Spleen (tissue), 11 donors: ENCODE results near the gene SOD1. TPM values are rescaled to one million over a fixed set of nuclear protein-coding genes. Genes with fewer than 3 reads are reported as not detected.
"Not testable (repeated sequence)": the region's sequence is repeated elsewhere in the genome, so short reads cannot be mapped to it uniquely, and the experiment has no call there.

ENCODE experiments used
- DNase-seq: peaks from one replicate; pipeline ENCODE4 v3.0.0-alpha.2; 2020
- H3K27ac ChIP-seq, 8 donors: fragments of 200-600 bp; sonication (generic) in 7 of 8; 1 replicate in 4 of 8; 2 replicates in 4 of 8; pipeline versions ENCODE4 v1.5.0 to v1.8.0; 2016 to 2021; ENCODE audit warnings: inconsistent platforms in 4 of 8, mild to moderate bottlenecking in 4 of 8, moderate library complexity in 1 of 8
- H3K27me3 ChIP-seq, 7 donors: fragments of 200-600 bp; sonication (generic) in 6 of 7; replicated peaks in 1 of 7; 1 replicate in 4 of 7; 2 replicates in 3 of 7; pipeline versions ENCODE4 v1.5.0 to v1.8.0; 2016 to 2021; ENCODE audit warnings: inconsistent platforms in 3 of 7, mild to moderate bottlenecking in 1 of 7
- H3K36me3 ChIP-seq, 6 donors: fragments of 200-600 bp; sonication (generic) in 5 of 6; 1 replicate in 4 of 6; 2 replicates in 2 of 6; pipeline versions ENCODE4 v1.5.0 to v1.8.0; 2016 to 2021; ENCODE audit warnings: inconsistent platforms in 2 of 6
- H3K4me1 ChIP-seq, 6 donors: fragments of 200-600 bp; sonication (generic) in 5 of 6; 1 replicate in 3 of 6; 2 replicates in 3 of 6; pipeline versions ENCODE4 v1.5.0 to v1.8.0; 2016 to 2021; ENCODE audit warnings: inconsistent platforms in 3 of 6
- H3K4me3 ChIP-seq, 8 donors: fragments of 200-600 bp; sonication (generic) in 7 of 8; 1 replicate in 4 of 8; 2 replicates in 4 of 8; pipeline versions ENCODE4 v1.5.0 to v1.8.0; 2016 to 2021; ENCODE audit warnings: inconsistent platforms in 4 of 8, mild to moderate bottlenecking in 4 of 8, moderate library complexity in 2 of 8
- H3K9me3 ChIP-seq, 8 donors: fragments of 200-600 bp; sonication (generic) in 7 of 8; 1 replicate in 4 of 8; 2 replicates in 4 of 8; pipeline versions ENCODE4 v1.5.0 to v1.8.0; 2016 to 2021; ENCODE audit warnings: inconsistent platforms in 4 of 8
- CTCF ChIP-seq, 11 experiments: fragments of 200-600 bp in 7 of 11; fragments of 450-650 bp in 4 of 11; sonication (generic) in 4 of 11; IDR thresholded peaks in 8 of 11; conservative IDR thresholded peaks in 3 of 11; 1 replicate in 7 of 11; 2 replicates in 4 of 11; pipeline versions ENCODE4 v1.4.0 to v1.8.0; 2016 to 2021; ENCODE audit warnings: antibody characterized with exemption in 11 of 11, inconsistent platforms in 4 of 11, mild to moderate bottlenecking in 1 of 11
- POLR2A ChIP-seq, 3 donors: fragments of 450-650 bp; IDR thresholded peaks; one replicate each; pipeline ENCODE4 v1.5.1; 2017; ENCODE audit warnings: antibody characterized with exemption in 3 of 3, mild to moderate bottlenecking in 1 of 3
- POLR2AphosphoS5 ChIP-seq, 3 donors: sonication (generic); formaldehyde crosslinking; IDR thresholded peaks; one replicate each; pipeline ENCODE4 v1.5.1; 2017; ENCODE audit warnings: antibody characterized with exemption in 3 of 3
- WGBS, 5 donors: extraction: QIAGEN DNeasy Blood & Tissue Kit in 3 of 5; methylation state at CpG; one replicate each; pipeline versions ENCODE4 v1.1.5 to v1.1.7; 2013 to 2018; 5-methylcytosine and 5-hydroxymethylcytosine counted together
- intact Hi-C: fragments of 100-400 bp; cut with DNase I; formaldehyde crosslinking; loops from one replicate; pipeline ENCODE4 v1.15.0; 2023; ENCODE audit warnings: low total_unique reads
- polyA plus RNA-seq, 3 donors: library from polyadenylated mRNA; stranded (reverse); fragments of 200-250 nt; gene quantifications; one replicate each; pipeline ENCODE4 v1.2.1, GENCODE V29; 2013
- total RNA-seq, 7 donors: library from RNA; depleted of rRNA in 3 of 7; stranded (reverse); fragments of >200 nt in 3 of 7; fragmentation: NEBNext Ultra II Directional in 4 of 7; extraction: Animal tissue kit (Norgen Biotek cat#: 25700) in 4 of 7; gene quantifications; one replicate each; pipeline versions ENCODE4 v1.1.0 to v1.2.1, GENCODE V29; 2016 to 2021
- donor health status: healthy with polysubstance abuse.
- donor health status: DM: no; HTN: no; CAD: no; lungs with moderate emphysema.
- donor health status: DM: no; HTN: no; CAD: no.
- donor health status: Bipolar disorder and iron deficiency.
- donor health status: healthy.
- donor health status: DM: no; HTN: no; CAD: no.
- donor health status: DM: yes; HTN: yes; CAD: no.

Gene SOD1
- total and polyA plus RNA-seq, 10 donors: 81.9 to 255 (median 128) TPM

DNA sequence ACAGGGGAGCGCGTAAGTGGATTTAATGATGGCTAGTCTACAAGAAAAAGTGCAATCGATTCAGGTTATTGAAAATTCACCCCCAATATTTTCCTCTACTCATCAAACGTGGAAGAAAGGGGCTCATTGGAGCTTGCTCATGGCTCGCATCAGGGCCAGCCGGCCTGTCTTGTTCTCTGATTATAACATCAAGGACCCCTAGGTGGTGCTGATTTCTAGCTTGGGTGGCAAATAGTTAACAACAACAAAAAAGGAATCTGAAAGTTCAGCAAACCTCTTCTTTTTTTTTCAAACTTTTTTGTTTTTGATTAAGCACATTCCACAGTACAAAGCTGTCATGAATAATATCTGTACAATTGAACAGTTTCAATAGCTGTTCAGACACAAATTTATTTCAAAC lies 35.8 kb upstream of the SOD1 start:
- WGBS, 5 donors: 81 to 89% (median 85%) methylated on average over 6 of the region's 6 CpGs
- Histone ChIP-seq H3K9me3 (peaks cover 0 to 11% (median 0%) of the 10 kb centered on the region in 8 donors), H3K27me3 (no peaks in the 10 kb centered on the region), H3K4me1 (no peaks in the 10 kb centered on the region), H3K27ac (no peak overlapping the region), H3K36me3 (no peaks in the 10 kb centered on the region), H3K4me3 (no peak overlapping the region)
- intact Hi-C loops: no loop called here
- no peak for TF ChIP-seq POLR2AphosphoS5 (IDR thresholded peaks at IDR 0.05)
- no peak for TF ChIP-seq POLR2A (IDR thresholded peaks at IDR 0.05)
- TF ChIP-seq CTCF (IDR thresholded peaks at IDR 0.05 in 8 of 11, conservative IDR thresholded peaks at IDR 0.05 in 3 of 11): no peak
- no peak for DNase-seq

GRCh38 chr21:31624181-31624580 lies 35.3 kb upstream of the SOD1 start:
- DNase-seq: no peak
- no peak for TF ChIP-seq POLR2AphosphoS5 (IDR thresholded peaks at IDR 0.05)
- no peak for TF ChIP-seq CTCF (IDR thresholded peaks at IDR 0.05 in 8 of 11, conservative IDR thresholded peaks at IDR 0.05 in 3 of 11)
- no peak for TF ChIP-seq POLR2A (IDR thresholded peaks at IDR 0.05)
- 77 to 94% (median 86%) methylated on average over 3 of the region's 3 CpGs for WGBS, 5 donors
- intact Hi-C loops: no loop called here
- Histone ChIP-seq H3K27ac (no peak overlapping the region), H3K4me1 (no peaks in the 10 kb centered on the region), H3K9me3 (peaks cover 0 to 6% (median 0%) of the 10 kb centered on the region in 8 donors), H3K36me3 (no peaks in the 10 kb centered on the region), H3K4me3 (no peak overlapping the region), H3K27me3 (no peaks in the 10 kb centered on the region)

DNA sequence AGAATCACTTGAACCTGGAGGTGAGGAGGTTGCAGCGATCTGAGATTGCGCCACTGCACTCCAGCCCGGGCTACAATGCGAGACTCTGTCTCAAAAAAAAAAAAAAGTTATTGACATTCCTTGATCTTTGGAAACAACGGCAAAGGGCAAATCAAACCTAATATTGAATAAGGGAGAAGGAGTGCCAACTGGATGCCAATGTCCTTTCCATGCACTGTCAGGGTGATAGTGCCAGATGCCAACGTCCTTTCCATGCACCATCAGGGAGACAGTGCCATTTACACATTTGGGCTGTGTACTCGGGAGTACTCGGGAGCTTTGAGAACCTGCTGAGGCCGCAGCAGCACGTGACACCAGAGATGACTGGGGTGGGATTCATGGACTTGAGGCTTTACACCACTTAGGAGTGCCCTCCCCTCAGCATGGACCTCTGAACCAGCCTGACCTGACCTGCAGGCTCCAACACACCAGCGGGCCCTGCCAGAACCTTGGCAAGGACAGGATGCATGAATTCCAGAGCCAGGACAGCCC lies 34.5 kb upstream of the SOD1 start:
- Histone ChIP-seq H3K27me3 (no peaks in the 10 kb centered on the region), H3K27ac (no peak overlapping the region), H3K9me3 (no peaks in the 10 kb centered on the region), H3K4me1 (no peaks in the 10 kb centered on the region), H3K4me3 (no peak overlapping the region), H3K36me3 (no peaks in the 10 kb centered on the region)
- no peak for DNase-seq
- 83 to 90% (median 86%) methylated on average over 9 to 11 of the region's 11 CpGs for WGBS, 5 donors
- TF ChIP-seq CTCF (IDR thresholded peaks at IDR 0.05 in 8 of 11, conservative IDR thresholded peaks at IDR 0.05 in 3 of 11): no peak
- no peak for TF ChIP-seq POLR2A (IDR thresholded peaks at IDR 0.05)
- peak in 1 of 3 donors; percentile 15 for TF ChIP-seq POLR2AphosphoS5 (IDR thresholded peaks at IDR 0.05)
- intact Hi-C loops: no loop called here

GRCh38 chr21:31629972-31630711 lies 29.4 kb upstream of the SOD1 start:
- 78 to 90% (median 83%) methylated on average over 8 of the region's 8 CpGs for WGBS, 5 donors
- no peak overlapping the region for H3K27ac ChIP-seq
- DNase-seq: no peak

DNA sequence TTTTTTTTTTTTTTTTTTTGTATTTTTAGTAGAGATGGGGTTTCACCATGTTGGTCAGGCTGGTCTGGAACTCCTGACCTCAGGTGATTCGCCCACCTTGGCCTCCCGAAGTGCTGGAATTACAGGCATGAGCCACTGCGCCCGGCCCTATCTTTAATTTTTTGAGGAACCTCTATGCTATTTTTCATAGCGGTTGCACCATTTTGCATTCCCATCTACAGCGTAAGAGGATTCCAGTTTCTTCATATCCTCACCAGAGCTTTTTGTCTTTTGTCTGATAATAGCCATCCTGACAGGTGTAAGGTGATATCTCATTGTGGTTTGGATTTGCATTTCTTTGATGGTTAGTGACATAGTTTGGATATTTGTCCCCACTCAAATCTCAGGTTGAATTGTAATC lies 27.6 kb upstream of the SOD1 start:
- DNase-seq, H3K9me3 ChIP-seq, H3K4me1 ChIP-seq, H3K27ac ChIP-seq, H3K4me3 ChIP-seq, H3K36me3 ChIP-seq, intact Hi-C loops, H3K27me3 ChIP-seq: not testable (repeated sequence)
- 95 to 98% (median 97%) methylated on average over 6 of the region's 6 CpGs for WGBS, 5 donors

More at GRCh38 chr21:31629972-31630711, 29.4 kb upstream of the SOD1 start:
- H3K36me3 ChIP-seq: no peaks in the 10 kb centered on the region
- intact Hi-C loops: no loop called here
- no peaks in the 10 kb centered on the region for H3K27me3 ChIP-seq
- H3K4me1 ChIP-seq: no peaks in the 10 kb centered on the region
- no peaks in the 10 kb centered on the region for H3K9me3 ChIP-seq
- TF ChIP-seq POLR2AphosphoS5 (IDR thresholded peaks at IDR 0.05) (no peak), POLR2A (IDR thresholded peaks at IDR 0.05) (no peak)
- no peak overlapping the region for H3K4me3 ChIP-seq
